GM12891 (cell line): Measurements from ENCODE around the gene PLCXD1.

Experiments
- DNase-seq: peaks from one replicate; pipeline ENCODE4 v3.0.0; 2011; ENCODE audit warnings: low spot score; ENCODE audit not compliant: insufficient read length
- FAIRE-seq: peaks from 2 replicates; lab custom pipeline; 2011; peaks lifted over from hg19 to GRCh38; lab: Jason Lieb, UNC
- PAX5 ChIP-seq: IDR thresholded peaks from 2 replicates; pipeline ENCODE4 v1.6.1; 2011; ENCODE audit warnings: low read length, moderate library complexity, mild to moderate bottlenecking; ENCODE audit not compliant: insufficient read depth, severe bottlenecking
- POLR2A ChIP-seq: IDR thresholded peaks from 2 replicates; pipeline ENCODE4 v1.6.1; 2011; ENCODE audit warnings: low read depth, low read length, control low read depth
- POLR2AphosphoS5 ChIP-seq: IDR thresholded peaks from 2 replicates; pipeline ENCODE4 v1.6.1; 2011; ENCODE audit warnings: low read depth, low read length, control low read depth
- POU2F2 ChIP-seq: IDR thresholded peaks from 2 replicates; pipeline ENCODE4 v1.6.1; 2011; ENCODE audit warnings: low read depth, mild to moderate bottlenecking, control low read depth, low read length, moderate library complexity
- SPI1 ChIP-seq: IDR thresholded peaks from 2 replicates; pipeline ENCODE4 v1.6.1; 2011; ENCODE audit warnings: low read depth, low read length, control low read depth
- TAF1 ChIP-seq: IDR thresholded peaks from 2 replicates; pipeline ENCODE4 v1.6.1; 2011; ENCODE audit warnings: low read depth, low read length, control low read depth

The PLCXD1 gene

DNA sequence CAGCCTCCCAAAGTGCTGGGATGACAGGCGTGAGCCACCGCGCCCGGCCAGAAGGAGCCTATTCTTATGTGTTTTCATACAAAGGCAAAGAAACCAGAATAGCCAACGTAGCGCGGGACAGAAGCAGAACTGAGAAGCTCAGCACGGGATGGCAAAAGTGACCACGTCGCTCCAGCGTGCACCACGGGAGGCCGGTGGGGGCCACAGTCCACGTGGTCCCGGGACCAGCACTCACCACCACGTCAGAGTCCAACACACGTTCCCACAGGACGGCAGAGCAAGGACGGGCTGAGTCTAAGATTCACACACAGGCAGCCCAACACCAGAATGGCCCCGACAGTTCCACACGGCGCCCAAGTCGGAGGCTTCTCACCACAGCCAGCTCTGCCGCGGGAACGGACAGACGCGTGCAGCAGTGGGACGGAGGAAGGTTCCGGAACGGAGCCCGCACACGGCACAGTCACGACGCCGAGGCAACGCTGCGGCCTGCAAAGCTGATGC is 56.2 kb downstream of the PLCXD1 start:
- FAIRE-seq: no peak
- no peak for DNase-seq
- no peak for TF ChIP-seq PAX5
- no peak for TF ChIP-seq SPI1
- no peak for TF ChIP-seq TAF1

GRCh38 chrX:338281-338835 is 57.2 kb downstream of the PLCXD1 start:
- no peak for TF ChIP-seq POLR2AphosphoS5
- TF ChIP-seq TAF1: no peak
- no peak for TF ChIP-seq PAX5
- no peak for TF ChIP-seq SPI1
- no peak for TF ChIP-seq POU2F2
- TF ChIP-seq POLR2A: no peak
- no peak for DNase-seq
- no peak for FAIRE-seq

GRCh38 chrX:338836-339400 is 57.7 kb downstream of the PLCXD1 start:
- no peak for FAIRE-seq
- TF ChIP-seq POU2F2: no peak
- TF ChIP-seq PAX5: no peak
- TF ChIP-seq SPI1: no peak
- DNase-seq: no peak

- TF ChIP-seq POLR2AphosphoS5 (no peak), POLR2A (no peak), SPI1 (no peak), POU2F2 (no peak), TAF1 (no peak), PAX5 (no peak)
- FAIRE-seq (no peak), DNase-seq (no peak)
Measured at GRCh38 chrX:340121-340520, 58.9 kb downstream of the PLCXD1 start.

DNA sequence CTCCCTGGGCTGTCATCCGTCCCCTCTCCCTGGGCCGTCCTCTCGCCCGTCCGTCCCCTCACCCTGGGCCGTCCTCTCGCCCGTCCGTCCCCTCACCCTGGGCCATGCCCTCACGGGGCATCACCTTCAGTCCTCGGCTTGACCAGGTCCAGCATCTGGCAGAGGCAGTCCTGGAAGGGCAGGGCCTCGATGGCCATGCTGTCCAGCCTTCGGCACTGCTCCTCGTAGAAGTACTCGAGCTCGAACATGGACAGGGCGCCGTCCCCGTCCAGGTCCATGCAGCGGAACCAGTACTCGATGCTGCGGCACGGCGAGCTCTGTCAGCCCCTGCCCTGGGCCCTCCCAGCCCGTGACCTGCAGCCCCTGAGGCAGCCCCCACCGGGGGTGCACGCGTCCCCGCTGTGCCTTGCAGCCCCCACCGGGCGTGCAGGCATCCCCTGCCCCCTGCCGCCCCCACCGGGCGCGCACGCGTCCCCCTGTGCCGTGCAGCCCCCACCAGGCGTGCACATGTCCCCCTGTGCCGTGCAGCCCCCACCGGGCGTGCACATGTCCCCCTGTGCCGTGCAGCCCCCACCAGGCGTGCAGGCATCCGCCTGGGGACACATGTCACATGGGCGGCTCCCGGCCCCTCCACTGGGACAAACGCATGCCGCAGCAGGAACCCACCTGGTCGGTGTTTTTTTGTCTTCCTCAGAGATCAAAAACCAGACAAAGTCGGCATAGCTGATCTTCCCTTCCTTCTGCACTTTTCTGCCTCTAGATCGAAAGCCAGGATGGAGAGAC is 59.7 kb downstream of the PLCXD1 start:
- no peak for TF ChIP-seq SPI1
- TF ChIP-seq POU2F2: no peak
- TF ChIP-seq TAF1: no peak
- no peak for TF ChIP-seq POLR2AphosphoS5
- TF ChIP-seq PAX5: no peak
- no peak for TF ChIP-seq POLR2A
- FAIRE-seq (no peak), DNase-seq (no peak)

GRCh38 chrX:341541-342101 is 60.4 kb downstream of the PLCXD1 start:
- no peak for TF ChIP-seq POU2F2
- TF ChIP-seq POLR2AphosphoS5: no peak
- TF ChIP-seq SPI1: no peak
- no peak for TF ChIP-seq TAF1
- TF ChIP-seq PAX5: no peak
- no peak for TF ChIP-seq POLR2A
- DNase-seq (no peak), FAIRE-seq (no peak)

GRCh38 chrX:344371-344901 is 63.3 kb downstream of the PLCXD1 start:
- TF ChIP-seq POU2F2 (no peak), TAF1 (no peak), SPI1 (no peak), PAX5 (no peak), POLR2AphosphoS5 (no peak), POLR2A (no peak)
- DNase-seq: no peak
- FAIRE-seq: no peak

- TF ChIP-seq POLR2AphosphoS5: no peak
- no peak for TF ChIP-seq POLR2A
- no peak for TF ChIP-seq POU2F2
- no peak for TF ChIP-seq SPI1
- no peak for TF ChIP-seq TAF1
- no peak for TF ChIP-seq PAX5
- FAIRE-seq (no peak), DNase-seq (no peak)
Measured at GRCh38 chrX:345020-345925, 64.1 kb downstream of the PLCXD1 start.

DNA sequence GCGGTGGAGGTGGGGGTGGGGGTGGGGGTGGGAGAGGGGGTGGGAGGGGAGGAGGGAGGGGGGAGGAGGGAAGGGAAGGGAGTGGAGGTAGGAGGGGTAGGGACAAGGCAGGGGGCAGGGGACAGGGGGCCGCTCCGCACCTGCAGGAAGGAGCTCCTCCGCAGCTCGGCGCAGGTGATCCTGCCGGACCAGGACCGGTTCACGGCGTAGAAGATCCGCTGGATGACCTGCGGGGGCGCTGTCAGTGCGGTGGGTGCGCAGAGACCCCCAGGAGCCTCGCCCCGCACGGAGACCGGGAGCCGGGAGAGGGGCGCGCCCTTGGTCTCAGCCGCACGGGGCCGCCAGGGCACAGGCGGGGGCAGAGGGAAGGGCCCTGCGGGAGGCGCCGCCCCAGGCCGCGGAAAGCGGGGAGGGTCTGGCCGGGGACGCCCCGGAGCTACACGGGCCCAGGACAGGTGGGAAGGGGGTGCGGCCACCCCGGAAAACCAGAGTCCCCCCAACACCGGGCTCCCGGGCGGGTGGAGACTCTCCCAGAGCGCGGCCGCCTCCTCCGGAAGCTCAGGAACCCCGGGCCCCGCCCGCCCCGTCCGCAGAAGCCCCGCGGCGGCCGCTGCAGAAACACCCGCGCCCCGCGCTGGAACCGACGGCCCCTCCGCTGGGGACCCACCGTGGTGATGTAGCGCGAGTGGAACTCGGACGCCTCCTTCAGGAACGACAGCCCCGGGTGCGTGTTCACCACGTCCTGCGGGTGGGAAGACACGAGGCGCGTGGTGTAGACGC is 65.0 kb downstream of the PLCXD1 start:
- TF ChIP-seq POLR2A (no peak), TAF1 (no peak), POU2F2 (no peak), POLR2AphosphoS5 (no peak), PAX5 (no peak), SPI1 (no peak)
- DNase-seq: no peak
- no peak for FAIRE-seq
